IPS-18a (cell line): ENCODE results near the gene POLR1A.

Source experiments
- H3K27ac ChIP-seq: one replicate; pipeline ENCODE4 v1.5.1; 2013; ENCODE audit warnings: low read length
- H3K27me3 ChIP-seq: one replicate; pipeline ENCODE4 v1.6.1; 2013; ENCODE audit warnings: mild to moderate bottlenecking, low read length; ENCODE audit not compliant: control insufficient read depth, insufficient read depth
- H3K36me3 ChIP-seq: one replicate; pipeline ENCODE4 v1.6.1; 2013; ENCODE audit warnings: low read depth, low read length; ENCODE audit not compliant: control insufficient read depth
- H3K4me1 ChIP-seq: one replicate; pipeline ENCODE4 v1.6.1; 2013; ENCODE audit warnings: low read depth, low read length; ENCODE audit not compliant: control insufficient read depth
- H3K4me3 ChIP-seq: one replicate; pipeline ENCODE4 v1.5.1; 2013; ENCODE audit warnings: low read length
- H3K9ac ChIP-seq: one replicate; pipeline ENCODE4 v1.6.1; 2013; ENCODE audit warnings: mild to moderate bottlenecking, low read length, moderate library complexity
- H3K9me3 ChIP-seq: one replicate; pipeline ENCODE4 v1.6.1; 2013; ENCODE audit warnings: low read depth, low read length; ENCODE audit not compliant: control insufficient read depth

The POLR1A gene

DNA sequence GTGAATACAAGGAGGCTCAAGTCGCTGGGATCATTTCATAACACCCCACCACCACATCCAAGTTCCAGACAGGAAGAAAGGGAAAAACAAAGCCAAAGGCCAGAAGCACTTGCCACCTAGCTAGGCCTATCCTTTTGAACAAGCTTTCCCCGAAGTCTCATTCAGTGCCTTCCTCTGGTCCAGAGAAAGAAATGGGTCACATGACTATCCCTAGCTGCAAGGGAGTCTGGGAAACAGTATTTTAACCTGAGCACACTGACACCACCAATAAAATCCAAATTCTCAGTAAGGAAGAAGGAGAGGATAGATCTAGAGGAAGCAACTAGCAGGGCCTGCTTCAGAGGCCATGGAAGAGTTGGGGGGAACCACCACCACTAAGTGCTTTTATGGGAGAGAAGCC, 91.2 kb downstream of the POLR1A start:
- H3K4me1 ChIP-seq, result no peaks in the 10 kb centered on the region
- H3K27ac ChIP-seq, result no peak overlapping the region
- no peaks in the 10 kb centered on the region for H3K36me3 ChIP-seq
- no peak overlapping the region for H3K4me3 ChIP-seq
- no peaks in the 10 kb centered on the region for H3K27me3 ChIP-seq
- no peak overlapping the region for H3K9ac ChIP-seq
- H3K9me3 ChIP-seq, result peaks cover 5% of the 10 kb centered on the region

GRCh38 chr2:86012007-86012712, 93.5 kb downstream of the POLR1A start:
- H3K4me1 ChIP-seq, result no peaks in the 10 kb centered on the region
- H3K27me3 ChIP-seq, result no peaks in the 10 kb centered on the region
- peaks cover 5% of the 10 kb centered on the region for H3K9me3 ChIP-seq
- no peak overlapping the region for H3K9ac ChIP-seq
- H3K27ac ChIP-seq, result no peak overlapping the region
- no peak overlapping the region for H3K4me3 ChIP-seq
- no peaks in the 10 kb centered on the region for H3K36me3 ChIP-seq

DNA sequence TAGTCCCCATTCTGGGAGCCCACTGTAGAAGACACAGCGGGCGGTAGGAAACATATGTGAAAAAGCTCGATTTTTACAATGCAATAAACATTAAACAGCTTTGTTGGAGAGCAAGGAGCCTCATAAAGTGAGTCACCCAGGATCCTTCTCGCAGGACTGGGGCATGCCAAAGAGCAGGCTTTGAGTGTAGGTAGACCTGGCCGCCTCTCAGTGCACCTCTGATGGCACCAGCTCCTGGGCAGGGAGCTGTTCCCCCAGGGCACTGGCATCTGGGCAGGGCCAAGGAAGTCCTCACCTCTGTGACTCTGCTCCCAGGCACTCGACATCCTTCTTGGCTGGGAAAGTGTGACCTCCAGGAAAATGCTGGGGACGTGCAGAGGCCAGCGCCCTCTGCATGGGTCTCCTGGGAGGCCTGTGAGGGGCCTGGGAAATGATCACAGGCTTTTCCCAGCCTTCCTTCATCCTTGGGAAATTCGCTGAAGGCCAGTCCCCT, 94.2 kb downstream of the POLR1A start:
- H3K4me1 ChIP-seq, result no peaks in the 10 kb centered on the region
- H3K27me3 ChIP-seq, result no peaks in the 10 kb centered on the region
- peaks cover 8% of the 10 kb centered on the region for H3K9me3 ChIP-seq
- no peak overlapping the region for H3K27ac ChIP-seq
- no peaks in the 10 kb centered on the region for H3K36me3 ChIP-seq
- H3K4me3 ChIP-seq, result no peak overlapping the region
- no peak overlapping the region for H3K9ac ChIP-seq

GRCh38 chr2:86010083-86010482, 95.6 kb downstream of the POLR1A start:
- Histone ChIP-seq H3K27ac (no peak overlapping the region), H3K9ac (no peak overlapping the region), H3K36me3 (no peaks in the 10 kb centered on the region), H3K9me3 (peaks cover 13% of the 10 kb centered on the region), H3K4me3 (no peak overlapping the region), H3K4me1 (no peaks in the 10 kb centered on the region), H3K27me3 (no peaks in the 10 kb centered on the region)

DNA sequence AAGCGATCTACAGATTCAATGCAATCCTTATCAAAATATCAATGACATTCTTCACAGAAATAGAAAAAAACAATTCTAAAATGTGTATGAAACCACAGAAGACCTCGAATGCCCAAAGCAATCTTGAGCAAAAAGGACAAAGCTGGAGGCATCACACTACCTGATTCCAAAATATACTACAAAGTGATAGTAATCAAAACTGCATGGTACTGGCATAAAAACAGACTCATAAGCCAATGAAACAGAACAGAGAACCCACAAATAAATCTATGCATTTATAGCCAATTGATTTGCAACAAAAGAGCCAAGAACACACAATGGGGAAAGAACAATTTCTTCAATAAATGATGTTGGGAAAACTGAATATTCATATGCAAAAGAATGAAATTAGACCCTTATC, 99.2 kb downstream of the POLR1A start:
- Histone ChIP-seq H3K36me3 (no peaks in the 10 kb centered on the region), H3K4me3 (no peak overlapping the region), H3K9ac (no peak overlapping the region), H3K27me3 (no peaks in the 10 kb centered on the region), H3K9me3 (peaks cover 8% of the 10 kb centered on the region), H3K4me1 (no peaks in the 10 kb centered on the region), H3K27ac (no peak overlapping the region)

- no peak overlapping the region for H3K27ac ChIP-seq
- H3K4me1 ChIP-seq, result no peaks in the 10 kb centered on the region
These were observed 101.7 kb downstream of the POLR1A start for GRCh38 chr2:86003967-86004366.

DNA sequence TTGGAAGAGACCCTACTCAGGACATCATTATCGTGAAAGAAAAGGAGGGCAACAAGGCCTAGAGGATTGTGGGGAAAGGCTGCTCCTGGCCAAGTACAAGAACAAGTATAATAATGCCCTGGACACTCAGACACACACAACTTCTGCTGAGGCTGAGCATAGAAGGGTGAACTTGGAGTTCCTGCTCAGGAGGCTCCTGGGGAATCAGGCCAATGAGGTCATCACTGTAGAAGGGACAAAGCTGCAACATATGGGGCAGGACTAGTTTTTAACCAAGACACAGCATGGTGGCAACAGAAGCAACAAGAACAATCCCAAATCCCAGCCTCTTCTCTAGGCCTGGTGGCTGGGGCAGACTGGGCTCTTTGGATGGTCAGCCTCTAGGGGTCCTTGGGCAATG, 102.6 kb downstream of the POLR1A start:
- no peaks in the 10 kb centered on the region for H3K36me3 ChIP-seq
- H3K9ac ChIP-seq, result no peak overlapping the region
- H3K27me3 ChIP-seq, result no peaks in the 10 kb centered on the region
- peaks cover 2% of the 10 kb centered on the region for H3K4me1 ChIP-seq
- no peak overlapping the region for H3K27ac ChIP-seq
- H3K4me3 ChIP-seq, result no peak overlapping the region
- H3K9me3 ChIP-seq, result peaks cover 8% of the 10 kb centered on the region

More at GRCh38 chr2:86003967-86004366, 101.7 kb downstream of the POLR1A start:
- Histone ChIP-seq H3K27me3 (no peaks in the 10 kb centered on the region), H3K36me3 (no peaks in the 10 kb centered on the region), H3K4me3 (no peak overlapping the region), H3K9ac (no peak overlapping the region), H3K9me3 (peaks cover 8% of the 10 kb centered on the region)

DNA sequence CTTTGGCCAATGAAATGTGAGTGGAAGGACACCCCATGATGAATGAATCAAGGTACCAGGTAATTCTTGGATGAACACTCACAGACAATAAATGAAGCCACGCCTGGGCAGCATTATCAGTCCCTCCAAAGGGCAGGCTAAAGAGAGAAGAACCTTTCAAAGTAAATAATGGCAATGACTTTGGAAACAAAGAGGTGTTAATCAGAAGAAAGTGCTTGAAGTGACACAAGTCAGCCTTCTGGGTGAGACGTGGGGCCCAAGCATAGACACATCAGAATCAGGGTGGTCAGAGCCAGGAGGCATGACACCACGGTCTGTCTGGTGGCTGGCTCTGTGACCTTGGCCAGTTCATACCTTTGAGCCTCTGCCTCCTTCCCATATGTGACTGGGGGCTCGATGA, 103.3 kb downstream of the POLR1A start:
- Histone ChIP-seq H3K9me3 (peaks cover 8% of the 10 kb centered on the region), H3K27ac (no peak overlapping the region), H3K36me3 (no peaks in the 10 kb centered on the region), H3K4me3 (no peak overlapping the region), H3K4me1 (peaks cover 3% of the 10 kb centered on the region), H3K27me3 (no peaks in the 10 kb centered on the region), H3K9ac (no peak overlapping the region)

GRCh38 chr2:86001326-86001725, 104.4 kb downstream of the POLR1A start:
- Histone ChIP-seq H3K27me3 (no peaks in the 10 kb centered on the region), H3K9me3 (peaks cover 3% of the 10 kb centered on the region), H3K4me3 (no peak overlapping the region), H3K27ac (no peak overlapping the region), H3K36me3 (no peaks in the 10 kb centered on the region), H3K4me1 (peaks cover 3% of the 10 kb centered on the region), H3K9ac (no peak overlapping the region)

DNA sequence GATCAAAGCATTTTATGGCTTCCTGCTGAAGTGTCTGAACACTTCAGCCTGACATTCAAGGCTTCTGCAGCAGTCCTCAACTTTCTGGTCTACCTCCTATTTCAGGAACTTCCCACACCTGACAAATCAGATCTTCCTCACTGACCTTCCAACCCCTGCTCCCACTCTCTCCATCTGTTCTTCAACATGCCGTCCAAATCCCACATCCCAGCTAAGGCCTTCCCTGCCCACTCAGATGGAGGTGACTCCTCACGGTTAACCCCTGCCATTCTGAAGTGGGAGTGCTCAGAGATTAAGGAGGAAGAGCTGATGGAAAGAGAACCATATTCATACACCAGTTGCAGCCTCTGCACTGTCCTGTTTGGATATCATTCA, 104.8 kb downstream of the POLR1A start:
- Histone ChIP-seq H3K9me3 (peaks cover 3% of the 10 kb centered on the region), H3K4me1 (peaks cover 3% of the 10 kb centered on the region), H3K27me3 (no peaks in the 10 kb centered on the region), H3K36me3 (no peaks in the 10 kb centered on the region), H3K9ac (no peak overlapping the region), H3K27ac (no peak overlapping the region), H3K4me3 (no peak overlapping the region)

GRCh38 chr2:86000131-86000937, 105.4 kb downstream of the POLR1A start:
- Histone ChIP-seq H3K9ac (no peak overlapping the region), H3K27ac (no peak overlapping the region), H3K4me1 (peaks cover 3% of the 10 kb centered on the region)

More at GRCh38 chr2:86000131-86000937, 105.4 kb downstream of the POLR1A start:
- H3K4me3 ChIP-seq, result no peak overlapping the region
- no peaks in the 10 kb centered on the region for H3K36me3 ChIP-seq
- H3K9me3 ChIP-seq, result no peaks in the 10 kb centered on the region
- no peaks in the 10 kb centered on the region for H3K27me3 ChIP-seq
